ENCODE measurements around the gene CREB5. TPM values are rescaled to one million over a fixed set of nuclear protein-coding genes. Genes with fewer than 3 reads are reported as not detected.

The CREB5 gene
- polyA plus RNA-seq, 1 experiment: 3.9 TPM

- H3K36me3 ChIP-seq (ENCODE audit: control insufficient read depth, insufficient read depth, low read length): no peaks in the 10 kb centered on the region
- no peak overlapping the region for H3K4me3 ChIP-seq (ENCODE audit: low read depth, low read length)
- H3K27me3 ChIP-seq (ENCODE audit: control insufficient read depth, insufficient read depth, low read length): peaks cover 2% of the 10 kb centered on the region; the same call in 1 of the 2 replicates
- TF ChIP-seq CTCF (IDR thresholded peaks at IDR 0.05; ENCODE audit: insufficient read depth, low read depth, low read length): no peak
- ChIA-PET POLR2A (no interaction called here), CTCF (interaction anchor here (1.7 kb wide), 1 partner anchor 15 kb away, joined by 7 read pairs; no protein-coding TSS in a partner anchor)
- DNase-seq (ENCODE audit: low read depth): no peak
Measured at GRCh38 chr7:28405662-28406061, 6.7 kb upstream of the CREB5 start.

GRCh38 chr7:28406192-28406591 lies 6.1 kb upstream of the CREB5 start:
- peaks cover 2% of the 10 kb centered on the region for H3K27me3 ChIP-seq (ENCODE audit: control insufficient read depth, insufficient read depth, low read length)
- no peaks in the 10 kb centered on the region for H3K36me3 ChIP-seq (ENCODE audit: control insufficient read depth, insufficient read depth, low read length)
- H3K4me3 ChIP-seq (ENCODE audit: low read depth, low read length): no peak overlapping the region
- no peak for DNase-seq (ENCODE audit: low read depth)
- ChIA-PET POLR2A (no interaction called here), CTCF (interaction anchor here (1.7 kb wide), 1 partner anchor 16 kb away, joined by 7 read pairs; no protein-coding TSS in a partner anchor)
- TF ChIP-seq CTCF (IDR thresholded peaks at IDR 0.05; ENCODE audit: insufficient read depth, low read depth, low read length): no peak

- no peaks in the 10 kb centered on the region for H3K36me3 ChIP-seq (ENCODE audit: control insufficient read depth, insufficient read depth, low read length)
- POLR2A ChIA-PET: no interaction called here
- no peak for TF ChIP-seq CTCF (IDR thresholded peaks at IDR 0.05; ENCODE audit: insufficient read depth, low read depth, low read length)
- H3K27me3 ChIP-seq (ENCODE audit: control insufficient read depth, insufficient read depth, low read length): peaks cover 3% of the 10 kb centered on the region
- H3K4me3 ChIP-seq (ENCODE audit: low read depth, low read length): no peak overlapping the region
- no peak for DNase-seq (ENCODE audit: low read depth)
- CTCF ChIA-PET: interaction anchor here (0.7 to 1.2 kb wide), 4 partner anchors 47 to 131 kb away, joined by 3 to 4 read pairs (median 3); no protein-coding TSS in a partner anchor
Measured at GRCh38 chr7:28407651-28408050, 4.7 kb upstream of the CREB5 start.

- no peak for TF ChIP-seq CTCF (IDR thresholded peaks at IDR 0.05; ENCODE audit: insufficient read depth, low read depth, low read length)
- POLR2A ChIA-PET: no interaction called here
- CTCF ChIA-PET: interaction anchor here (0.7 to 1.2 kb wide), 4 partner anchors 50 to 1230 kb away, joined by 3 to 4 read pairs (median 4); no protein-coding TSS in a partner anchor
- DNase-seq (ENCODE audit: low read depth): no peak
- no peak overlapping the region for H3K4me3 ChIP-seq (ENCODE audit: low read depth, low read length)
- peaks cover 3% of the 10 kb centered on the region for H3K27me3 ChIP-seq (ENCODE audit: control insufficient read depth, insufficient read depth, low read length)
- H3K36me3 ChIP-seq (ENCODE audit: control insufficient read depth, insufficient read depth, low read length): no peaks in the 10 kb centered on the region
Measured at GRCh38 chr7:28408105-28408959, 4.0 kb upstream of the CREB5 start.

- no peaks in the 10 kb centered on the region for H3K36me3 ChIP-seq (ENCODE audit: control insufficient read depth, insufficient read depth, low read length)
- peaks cover 3% of the 10 kb centered on the region for H3K27me3 ChIP-seq (ENCODE audit: control insufficient read depth, insufficient read depth, low read length)
- no peak for TF ChIP-seq CTCF (IDR thresholded peaks at IDR 0.05; ENCODE audit: insufficient read depth, low read depth, low read length)
- ChIA-PET CTCF (interaction anchor here (0.6 to 1.2 kb wide), 2 partner anchors 428 to 1230 kb away, joined by 3 to 4 read pairs; no protein-coding TSS in a partner anchor), POLR2A (no interaction called here)
- DNase-seq (ENCODE audit: low read depth): peak; percentile 81
- H3K4me3 ChIP-seq (ENCODE audit: low read depth, low read length): peak overlapping the region; percentile 48
Measured at GRCh38 chr7:28408960-28409715, 3.2 kb upstream of the CREB5 start.

Data from BJ (cell line).